NCI-H2227 treated with DMSO at 0.1 percent for 48 hours (cell line): ENCODE measurements around the gene NRP1.
"Not testable (repeated sequence)": the region's sequence is repeated elsewhere in the genome, so short reads cannot be mapped to it uniquely, and the experiment has no call there.

ENCODE experiments used
- DNase-seq: peaks from one replicate; lab custom pipeline; 2025; lab: John Stamatoyannopoulos, UW

NRP1 gene

GRCh38 chr10:33150146-33150545, 184.3 kb downstream of the NRP1 start:
- DNase-seq, result no peak

GRCh38 chr10:33147013-33147310, 187.5 kb downstream of the NRP1 start:
- no peak for DNase-seq

- DNase-seq, result no peak
Observed at GRCh38 chr10:33146189-33147012, 188.1 kb downstream of the NRP1 start.

GRCh38 chr10:33145451-33146188, 188.8 kb downstream of the NRP1 start:
- no peak for DNase-seq

GRCh38 chr10:33143160-33143728, 191.2 kb downstream of the NRP1 start:
- DNase-seq, result no peak

- DNase-seq, result no peak
Observed at GRCh38 chr10:33142295-33142694, 192.2 kb downstream of the NRP1 start.

GRCh38 chr10:33141251-33141650, 193.2 kb downstream of the NRP1 start:
- DNase-seq, result no peak

GRCh38 chr10:33139181-33139646, 195.3 kb downstream of the NRP1 start:
- DNase-seq, result no peak

GRCh38 chr10:33138686-33139085, 195.8 kb downstream of the NRP1 start:
- not testable (repeated sequence) for DNase-seq

- no peak for DNase-seq
Observed at GRCh38 chr10:33137356-33138005, 197.0 kb downstream of the NRP1 start.

GRCh38 chr10:33136781-33137180, 197.7 kb downstream of the NRP1 start:
- DNase-seq, result no peak

- DNase-seq, result no peak
Observed at GRCh38 chr10:33136271-33136670, 198.2 kb downstream of the NRP1 start.

- DNase-seq, result no peak
Observed at GRCh38 chr10:33134011-33134751, 200.3 kb downstream of the NRP1 start.

GRCh38 chr10:33133557-33133956, 200.9 kb downstream of the NRP1 start:
- DNase-seq, result no peak

- no peak for DNase-seq
Observed at GRCh38 chr10:33132626-33133025, 201.8 kb downstream of the NRP1 start.

- no peak for DNase-seq
Observed at GRCh38 chr10:33129996-33130386, 204.5 kb downstream of the NRP1 start.

- DNase-seq, result no peak
Observed at GRCh38 chr10:33129141-33129995, 205.1 kb downstream of the NRP1 start.

- no peak for DNase-seq
Observed at GRCh38 chr10:33127622-33128021, 206.8 kb downstream of the NRP1 start.
